ENCODE data around the gene GOLT1A. TPM values are rescaled to one million over a fixed set of nuclear protein-coding genes. Genes with fewer than 3 reads are reported as not detected.

The GOLT1A gene
- total RNA-seq, 1 donor from 2014 or later: not detected

- Mint-ChIP-seq H3K27me3 (ENCODE audit: unreplicated experiment) (peaks cover 27% of the 10 kb centered on the region), H3K4me1 (ENCODE audit: unreplicated experiment) (no peaks in the 10 kb centered on the region), H3K36me3 (ENCODE audit: unreplicated experiment) (no peaks in the 10 kb centered on the region), H3K27ac (ENCODE audit: unreplicated experiment) (no peak within 1 kb of the TSS), H3K9me3 (ENCODE audit: unreplicated experiment) (peaks cover 13% of the 10 kb centered on the region), H3K4me3 (ENCODE audit: unreplicated experiment) (no peak within 1 kb of the TSS)
- DNase-seq (ENCODE audit: extremely low spot score, unreplicated experiment): no peak
- no peak for TF ChIP-seq CTCF (IDR thresholded peaks at IDR 0.05)
These were observed 47.6 kb downstream of the GOLT1A start, which contains the start of gene REN for GRCh38 chr1:204166219-204166618. TSS of gene REN (minus strand) at chr1:204166337. CDS start at chr1:204166293, 44 bp downstream.

DNA sequence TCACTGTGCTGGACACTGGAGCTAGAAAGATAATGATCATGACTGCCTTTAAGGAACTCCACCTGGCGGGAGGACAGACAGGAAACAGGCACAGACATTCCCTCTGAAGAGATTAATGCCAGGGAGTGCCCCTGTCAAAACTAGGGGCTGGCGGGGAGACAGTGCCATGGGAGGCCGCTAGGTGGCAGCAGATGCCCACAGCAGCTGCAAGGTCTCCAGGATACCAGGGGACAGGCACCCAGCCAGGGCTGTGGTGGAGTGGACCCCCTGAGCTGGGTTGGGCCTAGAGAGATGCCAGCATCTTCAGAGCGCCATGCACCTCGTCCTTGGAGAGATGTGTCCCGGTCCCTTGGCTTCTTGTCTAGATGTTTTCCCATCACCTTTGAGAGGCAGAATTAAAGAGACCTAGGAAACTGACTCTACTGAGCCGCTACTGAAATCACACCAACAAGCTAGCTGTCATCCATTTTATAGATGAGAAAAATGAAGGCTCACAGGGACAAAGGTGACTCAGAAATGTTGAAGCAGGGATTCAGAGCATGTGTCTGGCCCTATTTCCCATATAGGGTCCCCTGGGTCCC, 51.2 kb downstream of the GOLT1A start:
- Mint-ChIP-seq H3K4me1 (ENCODE audit: unreplicated experiment) (no peaks in the 10 kb centered on the region), H3K4me3 (ENCODE audit: unreplicated experiment) (no peak overlapping the region), H3K27ac (ENCODE audit: unreplicated experiment) (no peak overlapping the region), H3K36me3 (ENCODE audit: unreplicated experiment) (no peaks in the 10 kb centered on the region), H3K9me3 (ENCODE audit: unreplicated experiment) (no peaks in the 10 kb centered on the region), H3K27me3 (ENCODE audit: unreplicated experiment) (peaks cover 30% of the 10 kb centered on the region)
- DNase-seq (ENCODE audit: extremely low spot score, unreplicated experiment): peak; percentile 94
- TF ChIP-seq CTCF (IDR thresholded peaks at IDR 0.05): peak; percentile 99

GRCh38 chr1:204161609-204162493, 51.9 kb downstream of the GOLT1A start:
- no peak overlapping the region for H3K27ac Mint-ChIP-seq (ENCODE audit: unreplicated experiment)
- no peaks in the 10 kb centered on the region for H3K4me1 Mint-ChIP-seq (ENCODE audit: unreplicated experiment)
- H3K4me3 Mint-ChIP-seq (ENCODE audit: unreplicated experiment): no peak overlapping the region
- no peaks in the 10 kb centered on the region for H3K36me3 Mint-ChIP-seq (ENCODE audit: unreplicated experiment)
- H3K9me3 Mint-ChIP-seq (ENCODE audit: unreplicated experiment): no peaks in the 10 kb centered on the region
- peaks cover 27% of the 10 kb centered on the region for H3K27me3 Mint-ChIP-seq (ENCODE audit: unreplicated experiment)
- DNase-seq (ENCODE audit: extremely low spot score, unreplicated experiment): no peak
- TF ChIP-seq CTCF (IDR thresholded peaks at IDR 0.05): no peak

DNA sequence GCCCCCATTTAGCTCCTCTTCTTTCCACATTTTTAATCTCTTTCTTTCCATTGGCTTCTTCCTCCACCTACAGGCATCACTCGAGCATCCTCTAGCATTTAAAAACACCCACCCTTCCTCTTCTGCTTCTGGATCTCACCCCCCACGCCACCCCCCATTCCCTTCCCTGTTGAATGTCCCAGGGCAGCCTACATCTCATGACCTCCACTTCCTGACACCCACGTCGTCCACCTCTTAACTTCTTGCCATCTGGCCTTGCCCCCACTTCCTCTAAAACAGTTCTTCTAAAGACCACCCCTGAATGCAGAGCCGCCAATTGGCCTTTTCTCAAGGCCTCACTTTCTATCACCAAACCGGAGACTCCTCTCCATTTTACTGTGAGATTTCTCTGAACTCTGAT, 55.8 kb downstream of the GOLT1A start:
- H3K4me3 Mint-ChIP-seq (ENCODE audit: unreplicated experiment): no peak overlapping the region
- no peak overlapping the region for H3K27ac Mint-ChIP-seq (ENCODE audit: unreplicated experiment)
- peaks cover 22% of the 10 kb centered on the region for H3K27me3 Mint-ChIP-seq (ENCODE audit: unreplicated experiment)
- no peaks in the 10 kb centered on the region for H3K9me3 Mint-ChIP-seq (ENCODE audit: unreplicated experiment)
- DNase-seq (ENCODE audit: extremely low spot score, unreplicated experiment): no peak
- TF ChIP-seq CTCF (IDR thresholded peaks at IDR 0.05): no peak
- H3K4me1 Mint-ChIP-seq (ENCODE audit: unreplicated experiment): no peaks in the 10 kb centered on the region
- no peaks in the 10 kb centered on the region for H3K36me3 Mint-ChIP-seq (ENCODE audit: unreplicated experiment)

- peaks cover 13% of the 10 kb centered on the region for H3K27me3 Mint-ChIP-seq (ENCODE audit: unreplicated experiment)
- TF ChIP-seq CTCF (IDR thresholded peaks at IDR 0.05): no peak
- no peaks in the 10 kb centered on the region for H3K36me3 Mint-ChIP-seq (ENCODE audit: unreplicated experiment)
- no peak for DNase-seq (ENCODE audit: extremely low spot score, unreplicated experiment)
- H3K27ac Mint-ChIP-seq (ENCODE audit: unreplicated experiment): no peak overlapping the region
- H3K4me1 Mint-ChIP-seq (ENCODE audit: unreplicated experiment): peaks cover 1% of the 10 kb centered on the region
- H3K9me3 Mint-ChIP-seq (ENCODE audit: unreplicated experiment): no peaks in the 10 kb centered on the region
- H3K4me3 Mint-ChIP-seq (ENCODE audit: unreplicated experiment): no peak overlapping the region
These were observed 57.9 kb downstream of the GOLT1A start for GRCh38 chr1:204155881-204156280.
